ENCODE results near the gene MAN1A1. TPM values are rescaled to one million over a fixed set of nuclear protein-coding genes. Genes with fewer than 3 reads are reported as not detected.
A peak's percentile ranks its signal among the peaks of the same experiment; 100 is the strongest.

The MAN1A1 gene
- total and polyA plus RNA-seq, 11 donors, result 5.6 to 30.6 (median 12.6) TPM

DNA sequence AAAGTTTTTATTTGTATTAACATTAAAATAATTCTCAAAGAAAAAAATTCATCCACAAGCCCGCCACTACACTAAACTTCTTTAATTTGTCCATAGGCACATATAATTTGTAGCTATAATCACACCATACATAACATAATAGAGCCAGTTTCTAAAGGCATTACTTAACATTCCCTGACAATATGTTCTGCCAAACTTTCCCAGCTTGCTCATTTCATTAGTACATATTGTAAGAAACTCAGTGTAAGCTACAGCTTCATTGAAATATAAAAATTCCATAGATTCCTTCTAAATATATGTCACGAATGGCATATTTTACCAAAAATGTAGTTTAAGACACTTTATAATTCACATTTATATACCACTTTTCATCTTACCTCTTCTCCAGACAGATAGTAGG lies 59.3 kb downstream of the MAN1A1 start:
- H3K4me3 ChIP-seq, result no peak overlapping the region
- no peaks in the 10 kb centered on the region for H3K27me3 ChIP-seq
- H3K4me1 ChIP-seq, result peaks cover 0 to 26% (median 0%) of the 10 kb centered on the region in 12 donors
- H3K27ac ChIP-seq, result no peak overlapping the region
- intact Hi-C loops (cut with DNase I), result no loop called here
- ATAC-seq (no peak), DNase-seq (no peak)
- TF ChIP-seq CTCF (IDR thresholded peaks at IDR 0.05), result no peak
- WGBS, 4 donors, result 47 to 95% (median 72%) methylated on average over 2 of the region's 2 CpGs
- H3K9me3 ChIP-seq, result no peaks in the 10 kb centered on the region
- H3K36me3 ChIP-seq, result peaks cover 0 to 6% (median 0%) of the 10 kb centered on the region in 9 donors

DNA sequence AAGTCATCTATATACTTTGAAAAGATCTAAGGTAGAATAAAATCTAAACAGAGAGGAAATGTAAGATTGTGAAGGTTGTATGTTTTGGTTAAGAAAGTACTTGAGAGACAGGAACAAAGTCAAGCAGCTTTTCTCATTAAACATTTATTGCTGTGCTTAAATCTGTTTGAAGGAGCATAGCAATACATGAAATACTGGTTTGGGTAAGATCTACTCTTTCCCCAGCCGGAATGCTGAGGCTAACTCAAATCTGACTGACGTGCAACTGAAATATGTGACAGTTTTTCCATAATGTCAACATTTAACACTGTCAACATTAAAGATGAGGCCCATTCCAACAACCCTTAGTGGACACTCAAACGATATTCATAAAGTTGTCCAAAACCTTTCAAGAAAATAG lies 59.9 kb downstream of the MAN1A1 start:
- peaks cover 0 to 19% (median 0%) of the 10 kb centered on the region in 12 donors for H3K4me1 ChIP-seq
- no peaks in the 10 kb centered on the region for H3K27me3 ChIP-seq
- 82 to 92% (median 87%) methylated on average over 3 of the region's 3 CpGs for WGBS, 4 donors
- no peak for TF ChIP-seq CTCF (IDR thresholded peaks at IDR 0.05)
- TF ChIP-seq POLR2A (IDR thresholded peaks at IDR 0.05), result no peak
- H3K9me3 ChIP-seq, result no peaks in the 10 kb centered on the region
- no peak overlapping the region for H3K4me3 ChIP-seq
- H3K36me3 ChIP-seq, result peaks cover 0 to 6% (median 0%) of the 10 kb centered on the region in 9 donors
- ATAC-seq (no peak), DNase-seq (no peak)
- H3K27ac ChIP-seq, result no peak overlapping the region
- intact Hi-C loops (cut with DNase I), result no loop called here

GRCh38 chr6:119285908-119286625 lies 63.5 kb downstream of the MAN1A1 start:
- H3K4me3 ChIP-seq, result no peak overlapping the region
- DNase-seq (no peak), ATAC-seq (no peak)
- 95 to 97% (median 96%) methylated on average over 3 of the region's 3 CpGs for WGBS, 4 donors
- peaks cover 0 to 25% (median 0%) of the 10 kb centered on the region in 12 donors for H3K4me1 ChIP-seq
- H3K27ac ChIP-seq, result no peak overlapping the region
- H3K36me3 ChIP-seq, result peaks cover 0 to 6% (median 0%) of the 10 kb centered on the region in 9 donors
- TF ChIP-seq CTCF (IDR thresholded peaks at IDR 0.05) (no peak), POLR2A (IDR thresholded peaks at IDR 0.05) (no peak)
- intact Hi-C loops (cut with DNase I), result no loop called here
- no peaks in the 10 kb centered on the region for H3K9me3 ChIP-seq
- no peaks in the 10 kb centered on the region for H3K27me3 ChIP-seq

GRCh38 chr6:119284861-119285521 lies 64.6 kb downstream of the MAN1A1 start:
- Histone ChIP-seq H3K36me3 (peaks cover 0 to 2% (median 0%) of the 10 kb centered on the region in 9 donors), H3K4me1 (peaks cover 0 to 36% (median 0%) of the 10 kb centered on the region in 12 donors), H3K4me3 (no peak overlapping the region), H3K9me3 (no peaks in the 10 kb centered on the region), H3K27me3 (no peaks in the 10 kb centered on the region), H3K27ac (no peak overlapping the region)
- TF ChIP-seq POLR2A (IDR thresholded peaks at IDR 0.05) (no peak), CTCF (IDR thresholded peaks at IDR 0.05) (peak in 1 of 12 donors; percentile 14)
- ATAC-seq (no peak), DNase-seq (no peak)
- intact Hi-C loops (cut with DNase I), result no loop called here
- 74 to 99% (median 85%) methylated on average over 4 of the region's 4 CpGs for WGBS, 4 donors
